Osteoblast (primary cell): ENCODE measurements around the gene TTC7B. TPM values are rescaled to one million over a fixed set of nuclear protein-coding genes. Genes with fewer than 3 reads are reported as not detected.

Experiments
- DNase-seq: peaks from one replicate; pipeline ENCODE4 v3.0.0; 2011; ENCODE audit warnings: low spot score, mixed read lengths; ENCODE audit not compliant: insufficient read length; ENCODE audit errors: missing footprints
- H2AFZ ChIP-seq: 2 replicates; pipeline ENCODE4 v1.6.0; 2011; ENCODE audit warnings: mild to moderate bottlenecking, low read length
- H3K27ac ChIP-seq: 2 replicates; pipeline ENCODE4 v1.5.1; 2011; ENCODE audit warnings: mild to moderate bottlenecking, low read depth, low read length, moderate library complexity
- H3K27me3 ChIP-seq: 2 replicates; pipeline ENCODE4 v1.6.0; 2012; ENCODE audit warnings: mild to moderate bottlenecking, control low read depth, inconsistent platforms, low read length, moderate library complexity; ENCODE audit not compliant: insufficient read depth
- H3K36me3 ChIP-seq: 2 replicates; pipeline ENCODE4 v1.5.1; 2011; ENCODE audit warnings: mild to moderate bottlenecking, low read length, control low read depth, moderate library complexity; ENCODE audit not compliant: insufficient read depth
- H3K4me1 ChIP-seq: 2 replicates; pipeline ENCODE4 v1.5.1; 2011; ENCODE audit warnings: mild to moderate bottlenecking, low read length, control low read depth, moderate library complexity; ENCODE audit not compliant: insufficient read depth
- H3K4me2 ChIP-seq: 2 replicates; pipeline ENCODE4 v1.6.0; 2011; ENCODE audit warnings: mild to moderate bottlenecking, low read length; ENCODE audit not compliant: insufficient read depth
- H3K4me3 ChIP-seq: fragments of 200-600 bp; sonication (generic); 3 replicates; pipeline ENCODE4 v1.5.1; 2012; ENCODE audit warnings: mild to moderate bottlenecking, low read length, inconsistent platforms; ENCODE audit not compliant: insufficient read depth
- H3K79me2 ChIP-seq: 2 replicates; pipeline ENCODE4 v1.6.0; 2012; ENCODE audit warnings: mild to moderate bottlenecking, low read length, control low read depth, inconsistent platforms; ENCODE audit not compliant: insufficient read depth
- H3K9me3 ChIP-seq: 2 replicates; pipeline ENCODE4 v1.5.1; 2011; ENCODE audit warnings: low read depth, low read length, control low read depth
- H4K20me1 ChIP-seq: 2 replicates; pipeline ENCODE4 v1.6.0; 2012; ENCODE audit warnings: mild to moderate bottlenecking, low read length, control low read depth; ENCODE audit not compliant: insufficient read depth
- total RNA-seq: library from RNA; depleted of rRNA; stranded (reverse); fragments of >200 nt; gene quantifications from 2 replicates; pipeline ENCODE4 v1.2.3, GENCODE V29; 2012
- TF ChIP-seq, protein P1 (sequence below): IDR thresholded peaks from 2 replicates; pipeline ENCODE4 v1.5.1; 2011; ENCODE audit warnings: mild to moderate bottlenecking, low read depth, low read length, moderate library complexity; ENCODE audit errors: extremely low read depth

Gene TTC7B
- total RNA-seq, 1 donor, result 14.5 TPM

- DNase-seq, result no peak
Measured at GRCh38 chr14:90569606-90570387, 246.4 kb downstream of the TTC7B start.

DNA sequence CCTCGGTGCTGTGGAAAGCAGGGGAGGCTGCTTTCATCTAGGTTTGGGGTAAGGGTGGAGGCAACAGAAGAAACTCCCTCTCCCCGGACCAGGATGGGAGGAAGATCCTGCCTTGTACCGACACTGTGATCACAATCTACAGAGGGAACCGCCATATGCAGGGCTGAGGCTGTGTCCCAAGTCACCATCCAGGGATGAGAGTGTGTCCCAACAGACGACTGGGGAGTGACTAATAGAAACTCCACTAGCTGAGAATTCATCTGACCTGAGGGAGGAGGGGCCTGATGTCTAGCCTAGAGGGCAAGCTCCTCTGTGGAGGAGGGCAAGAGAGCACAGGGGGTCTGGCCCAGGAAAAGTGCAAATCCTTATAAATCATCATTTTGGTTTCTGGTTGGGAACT is 247.0 kb downstream of the TTC7B start:
- Histone ChIP-seq H3K79me2 (no peaks in the 10 kb centered on the region), H3K4me3 (no peak overlapping the region), H2AFZ (no peak overlapping the region), H3K27me3 (no peaks in the 10 kb centered on the region), H3K27ac (no peak overlapping the region), H3K4me1 (no peaks in the 10 kb centered on the region), H3K9me3 (no peaks in the 10 kb centered on the region), H3K36me3 (no peaks in the 10 kb centered on the region), H4K20me1 (peaks cover 3% of the 10 kb centered on the region), H3K4me2 (no peak overlapping the region)
- TF ChIP-seq, protein P1, sequence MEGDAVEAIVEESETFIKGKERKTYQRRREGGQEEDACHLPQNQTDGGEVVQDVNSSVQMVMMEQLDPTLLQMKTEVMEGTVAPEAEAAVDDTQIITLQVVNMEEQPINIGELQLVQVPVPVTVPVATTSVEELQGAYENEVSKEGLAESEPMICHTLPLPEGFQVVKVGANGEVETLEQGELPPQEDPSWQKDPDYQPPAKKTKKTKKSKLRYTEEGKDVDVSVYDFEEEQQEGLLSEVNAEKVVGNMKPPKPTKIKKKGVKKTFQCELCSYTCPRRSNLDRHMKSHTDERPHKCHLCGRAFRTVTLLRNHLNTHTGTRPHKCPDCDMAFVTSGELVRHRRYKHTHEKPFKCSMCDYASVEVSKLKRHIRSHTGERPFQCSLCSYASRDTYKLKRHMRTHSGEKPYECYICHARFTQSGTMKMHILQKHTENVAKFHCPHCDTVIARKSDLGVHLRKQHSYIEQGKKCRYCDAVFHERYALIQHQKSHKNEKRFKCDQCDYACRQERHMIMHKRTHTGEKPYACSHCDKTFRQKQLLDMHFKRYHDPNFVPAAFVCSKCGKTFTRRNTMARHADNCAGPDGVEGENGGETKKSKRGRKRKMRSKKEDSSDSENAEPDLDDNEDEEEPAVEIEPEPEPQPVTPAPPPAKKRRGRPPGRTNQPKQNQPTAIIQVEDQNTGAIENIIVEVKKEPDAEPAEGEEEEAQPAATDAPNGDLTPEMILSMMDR, result no peak
- no peak for DNase-seq

More at GRCh38 chr14:90569606-90570387, 246.4 kb downstream of the TTC7B start:
- Histone ChIP-seq H4K20me1 (peaks cover 3% of the 10 kb centered on the region), H3K4me3 (no peak overlapping the region), H3K27me3 (no peaks in the 10 kb centered on the region), H3K9me3 (no peaks in the 10 kb centered on the region), H3K4me1 (no peaks in the 10 kb centered on the region), H3K79me2 (no peaks in the 10 kb centered on the region), H3K36me3 (no peaks in the 10 kb centered on the region), H2AFZ (no peak overlapping the region), H3K27ac (no peak overlapping the region), H3K4me2 (no peak overlapping the region)
- TF ChIP-seq, protein P1, result no peak

GRCh38 chr14:90568405-90568804 is 247.8 kb downstream of the TTC7B start:
- H3K4me1 ChIP-seq, result no peaks in the 10 kb centered on the region
- DNase-seq, result no peak
- no peaks in the 10 kb centered on the region for H3K9me3 ChIP-seq
- H3K36me3 ChIP-seq, result no peaks in the 10 kb centered on the region
- no peak overlapping the region for H2AFZ ChIP-seq
- peaks cover 3% of the 10 kb centered on the region for H4K20me1 ChIP-seq
- TF ChIP-seq, protein P1, result no peak
- no peaks in the 10 kb centered on the region for H3K79me2 ChIP-seq
- no peaks in the 10 kb centered on the region for H3K27me3 ChIP-seq
- H3K27ac ChIP-seq, result no peak overlapping the region
- H3K4me2 ChIP-seq, result no peak overlapping the region
- no peak overlapping the region for H3K4me3 ChIP-seq

GRCh38 chr14:90567991-90568390 is 248.2 kb downstream of the TTC7B start:
- Histone ChIP-seq H3K27me3 (no peaks in the 10 kb centered on the region), H4K20me1 (peaks cover 3% of the 10 kb centered on the region), H3K4me3 (no peak overlapping the region), H3K27ac (no peak overlapping the region), H2AFZ (no peak overlapping the region), H3K9me3 (no peaks in the 10 kb centered on the region), H3K36me3 (no peaks in the 10 kb centered on the region), H3K4me1 (no peaks in the 10 kb centered on the region), H3K79me2 (no peaks in the 10 kb centered on the region), H3K4me2 (no peak overlapping the region)
- TF ChIP-seq, protein P1, result no peak
- DNase-seq, result no peak
